Neuronal stem cell (in vitro differentiated cells): ENCODE data around the gene ITGB1BP2.
"Not testable (repeated sequence)": the region's sequence is repeated elsewhere in the genome, so short reads cannot be mapped to it uniquely, and the experiment has no call there.

Source experiments
- DNase-seq: peaks from one replicate; pipeline ENCODE4 v3.0.0-alpha.2; 2013; ENCODE audit warnings: low spot score
- H2AFZ ChIP-seq: one replicate; pipeline ENCODE4 v1.6.1; 2013; ENCODE audit warnings: mild to moderate bottlenecking, low read length, inconsistent platforms
- H2AK5ac ChIP-seq: 2 replicates; pipeline ENCODE4 v1.6.1; 2013; ENCODE audit warnings: low read depth, mild to moderate bottlenecking, inconsistent platforms, low read length, moderate library complexity, mixed read lengths
- H2BK120ac ChIP-seq: 2 replicates; pipeline ENCODE4 v1.6.1; 2013; ENCODE audit warnings: low read depth, mild to moderate bottlenecking, inconsistent platforms, low read length, moderate library complexity, mixed read lengths
- H2BK12ac ChIP-seq: one replicate; pipeline ENCODE4 v1.6.1; 2013; ENCODE audit warnings: low read length, inconsistent platforms
- H2BK15ac ChIP-seq: 2 replicates; pipeline ENCODE4 v1.6.1; 2013; ENCODE audit warnings: mild to moderate bottlenecking, low read length, inconsistent platforms, mixed read lengths
- H2BK5ac ChIP-seq: one replicate; pipeline ENCODE4 v1.6.1; 2013; ENCODE audit warnings: inconsistent platforms, mild to moderate bottlenecking, low read length, moderate library complexity
- H3K14ac ChIP-seq: one replicate; pipeline ENCODE4 v1.6.1; 2013; ENCODE audit warnings: low read length, inconsistent platforms
- H3K18ac ChIP-seq: 2 replicates; pipeline ENCODE4 v1.6.1; 2013; ENCODE audit warnings: low read length, inconsistent platforms
- H3K23ac ChIP-seq: 2 replicates; pipeline ENCODE4 v1.6.1; 2013; ENCODE audit warnings: low read depth, mild to moderate bottlenecking, mixed read lengths, low read length, inconsistent platforms; ENCODE audit not compliant: poor library complexity
- H3K27ac ChIP-seq: replicated peaks from 3 replicates; pipeline ENCODE4 v1.5.1; 2013; ENCODE audit warnings: low read length, inconsistent platforms
- H3K27me3 ChIP-seq, 3 experiments: 2 replicates each; pipeline ENCODE4 v1.6.1; 2013; ENCODE audit warnings: low read length in 3 of 3, mild to moderate bottlenecking in 2 of 3, inconsistent platforms in 1 of 3, low read depth in 1 of 3, mixed read lengths in 1 of 3, moderate library complexity in 1 of 3; ENCODE audit not compliant: control insufficient read depth in 3 of 3, insufficient read depth in 3 of 3
- H3K36me3 ChIP-seq, 2 donors: replicated peaks in 1 of 2; 2 replicates each; pipeline ENCODE4 v1.6.1; 2013; ENCODE audit warnings: low read length in 2 of 2; ENCODE audit not compliant: control insufficient read depth in 2 of 2, insufficient read depth in 2 of 2
- H3K4ac ChIP-seq: 2 replicates; pipeline ENCODE4 v1.6.1; 2013; ENCODE audit warnings: inconsistent platforms, mild to moderate bottlenecking, low read length, moderate library complexity
- H3K4me1 ChIP-seq, 2 donors: 1 replicate in 1 of 2; 2 replicates in 1 of 2; pipeline ENCODE4 v1.6.1; 2013; ENCODE audit warnings: low read length in 2 of 2, low read depth in 1 of 2; ENCODE audit not compliant: control insufficient read depth in 2 of 2, insufficient read depth in 1 of 2
- H3K4me2 ChIP-seq: one replicate; pipeline ENCODE4 v1.6.1; 2013; ENCODE audit warnings: mild to moderate bottlenecking, low read length, inconsistent platforms; ENCODE audit not compliant: insufficient read depth, poor library complexity, severe bottlenecking
- H3K4me3 ChIP-seq, 2 donors: 2 replicates each; pipeline ENCODE4 v1.5.1; 2013; ENCODE audit warnings: low read length in 2 of 2, mild to moderate bottlenecking in 2 of 2, inconsistent platforms in 1 of 2, moderate library complexity in 1 of 2
- H3K79me1 ChIP-seq: one replicate; pipeline ENCODE4 v1.6.1; 2013; ENCODE audit warnings: low read depth, mild to moderate bottlenecking, inconsistent platforms, low read length, moderate library complexity
- H3K9ac ChIP-seq: one replicate; pipeline ENCODE4 v1.6.1; 2013; ENCODE audit warnings: mild to moderate bottlenecking, low read depth, low read length, inconsistent platforms; ENCODE audit not compliant: poor library complexity
- H3K9me3 ChIP-seq, 2 donors: replicated peaks in 1 of 2; 2 replicates each; pipeline versions ENCODE3 to v1.6.1; 2013; ENCODE audit warnings: low read length in 2 of 2, mild to moderate bottlenecking in 2 of 2, inconsistent platforms in 1 of 2, low read depth in 1 of 2, mixed read lengths in 1 of 2, moderate library complexity in 1 of 2; ENCODE audit not compliant: control insufficient read depth in 2 of 2, insufficient read depth in 1 of 2
- H4K8ac ChIP-seq: one replicate; pipeline ENCODE4 v1.6.1; 2013; ENCODE audit warnings: low read depth, mild to moderate bottlenecking, inconsistent platforms, low read length, moderate library complexity
- H4K91ac ChIP-seq: one replicate; pipeline ENCODE4 v1.6.1; 2013; ENCODE audit warnings: low read length, low read depth, mild to moderate bottlenecking, inconsistent platforms; ENCODE audit not compliant: poor library complexity
- WGBS, 2 donors: extraction: QIAGEN DNeasy Blood & Tissue Kit; methylation state at CpG; one replicate each; pipeline ENCODE4 v1.1.7; 2013; ENCODE audit warnings: missing lambda C conversion rate in 2 of 2, mixed read lengths in 1 of 2; ENCODE audit not compliant: insufficient read length in 2 of 2, insufficient replicate concordance in 1 of 2; ENCODE audit errors: extremely low coverage in 2 of 2; 5-methylcytosine and 5-hydroxymethylcytosine counted together

Gene ITGB1BP2

GRCh38 chrX:71254092-71254963 lies 47.2 kb upstream of the ITGB1BP2 start, which contains the start of gene ZMYM3:
Gene ZMYM3, minus strand, starts transcription at chrX:71254140. Its CDS starts 885 bp downstream, at chrX:71253255.
- no CpG with 5 or more reads among the region's 54 CpGs for WGBS, 2 donors
- peak within 1 kb of the TSS; percentile 82 for H2BK5ac ChIP-seq
- H3K23ac ChIP-seq, result no peak within 1 kb of the TSS
- DNase-seq, result peak; percentile 74
- no peaks in the 10 kb centered on the region for H3K27me3 ChIP-seq
- no peak within 1 kb of the TSS for H3K14ac ChIP-seq
- H3K9me3 ChIP-seq, result no peaks in the 10 kb centered on the region
- peaks cover 13 to 32% of the 10 kb centered on the region in 2 donors for H3K36me3 ChIP-seq
- peaks cover 11 to 13% of the 10 kb centered on the region in 2 donors for H3K4me1 ChIP-seq
- H2BK12ac ChIP-seq, result peak within 1 kb of the TSS; percentile 90
- no peak within 1 kb of the TSS for H4K8ac ChIP-seq
- H3K4ac ChIP-seq, result peak within 1 kb of the TSS; percentile 66
- peaks cover 12% of the 10 kb centered on the region for H3K79me1 ChIP-seq
- H2BK15ac ChIP-seq, result peak within 1 kb of the TSS; percentile 64
- H2BK120ac ChIP-seq, result no peak within 1 kb of the TSS
- H3K4me3 ChIP-seq, result peak within 1 kb of the TSS; percentile 75 to 93
- peak within 1 kb of the TSS; percentile 92 for H3K18ac ChIP-seq
- peak within 1 kb of the TSS; percentile 88 for H3K27ac ChIP-seq
- H4K91ac ChIP-seq, result no peak within 1 kb of the TSS
- peak within 1 kb of the TSS; percentile 83 for H2AFZ ChIP-seq
- H3K4me2 ChIP-seq, result peak within 1 kb of the TSS; percentile 54
- peak within 1 kb of the TSS; percentile 90 for H3K9ac ChIP-seq
- no peak within 1 kb of the TSS for H2AK5ac ChIP-seq

- Histone ChIP-seq H3K18ac (no peak overlapping the region), H3K79me1 (peaks cover 4% of the 10 kb centered on the region), H3K4me3 (no peak overlapping the region), H2BK15ac (no peak overlapping the region), H2BK12ac (no peak overlapping the region), H2BK120ac (no peak overlapping the region), H3K27me3 (no peaks in the 10 kb centered on the region), H3K9ac (no peak overlapping the region), H3K36me3 (peaks cover 2 to 15% of the 10 kb centered on the region in 2 donors), H2BK5ac (no peak overlapping the region), H3K4me2 (peak overlapping the region; percentile 32), H4K91ac (no peak overlapping the region), H3K23ac (no peak overlapping the region), H3K27ac (peak overlapping the region; percentile 88), H3K4me1 (peaks cover 11% of the 10 kb centered on the region in 2 donors), H2AK5ac (no peak overlapping the region), H3K14ac (no peak overlapping the region), H4K8ac (no peak overlapping the region), H2AFZ (no peak overlapping the region), H3K4ac (no peak overlapping the region), H3K9me3 (no peaks in the 10 kb centered on the region)
- DNase-seq, result no peak
- no CpG with 5 or more reads among the region's 6 CpGs for WGBS, 2 donors
These were observed 45.5 kb upstream of the ITGB1BP2 start for GRCh38 chrX:71256051-71256450.

GRCh38 chrX:71256856-71257255 lies 44.7 kb upstream of the ITGB1BP2 start:
- H2AFZ ChIP-seq, result no peak overlapping the region

GRCh38 chrX:71268624-71269023 lies 32.9 kb upstream of the ITGB1BP2 start:
- not testable (repeated sequence) for H2BK5ac ChIP-seq, H3K18ac ChIP-seq, H3K23ac ChIP-seq, H2AK5ac ChIP-seq, H3K27me3 ChIP-seq, H3K79me1 ChIP-seq, H2AFZ ChIP-seq, H3K14ac ChIP-seq, H3K4me2 ChIP-seq, H3K4me3 ChIP-seq, H2BK15ac ChIP-seq, H2BK12ac ChIP-seq, DNase-seq, H3K4ac ChIP-seq, H4K91ac ChIP-seq, H2BK120ac ChIP-seq, H3K9me3 ChIP-seq, H4K8ac ChIP-seq, H3K27ac ChIP-seq, H3K4me1 ChIP-seq, H3K9ac ChIP-seq, H3K36me3 ChIP-seq

More at GRCh38 chrX:71256856-71257255, 44.7 kb upstream of the ITGB1BP2 start:
- Histone ChIP-seq H3K27ac (no peak overlapping the region), H3K23ac (no peak overlapping the region), H3K27me3 (no peaks in the 10 kb centered on the region), H3K9ac (no peak overlapping the region), H2BK15ac (no peak overlapping the region), H3K4me1 (peaks cover 8 to 11% of the 10 kb centered on the region in 2 donors), H2BK120ac (no peak overlapping the region), H4K8ac (no peak overlapping the region), H3K18ac (no peak overlapping the region), H3K4me2 (no peak overlapping the region), H2BK12ac (no peak overlapping the region), H3K4me3 (no peak overlapping the region), H3K36me3 (peaks cover 1 to 8% of the 10 kb centered on the region in 2 donors), H4K91ac (no peak overlapping the region), H2AK5ac (no peak overlapping the region), H3K4ac (no peak overlapping the region), H2BK5ac (no peak overlapping the region), H3K9me3 (no peaks in the 10 kb centered on the region), H3K14ac (no peak overlapping the region), H3K79me1 (peaks cover 4% of the 10 kb centered on the region)
- WGBS, 2 donors, result no CpG with 5 or more reads among the region's 4 CpGs
- no peak for DNase-seq
